Measurements from ENCODE around the gene CPSF3. TPM values are rescaled to one million over a fixed set of nuclear protein-coding genes. Genes with fewer than 3 reads are reported as not detected.
A peak's percentile ranks its signal among the peaks of the same experiment; 100 is the strongest.

The CPSF3 gene
- polyA plus RNA-seq, 2 of the 4 experiments (the other 2 are of a cell fraction): 63.4 to 77.2 TPM

GRCh38 chr2:9424447-9425164, 1.2 kb downstream of the CPSF3 start:
- no peak for TF ChIP-seq POLR2AphosphoS2 (conservative IDR thresholded peaks at IDR 0.05; ENCODE audit: low read length)
- TF ChIP-seq HOXA7 (CRISPR knock-in tag; IDR thresholded peaks at IDR 0.05): 0 out of 2 replicates have a peak, but pooled peaks have one; percentile 27
- FAIRE-seq: no peak
- Histone ChIP-seq H3K9me3 (no peaks in the 10 kb centered on the region), H3K4me3 (peak overlapping the region; percentile 81), H3K4me1 (peaks cover 19% of the 10 kb centered on the region), H3K4me2 (peak overlapping the region; percentile 92), H3K27ac (peak overlapping the region; percentile 94 to 98)
- ChIA-PET CTCF (interaction anchor here (0.9 to 4.1 kb wide), 5 partner anchors 18 to 282 kb away, joined by 3 to 28 read pairs (median 5); no protein-coding TSS in a partner anchor), POLR2A (interaction anchor here (0.6 to 2.1 kb wide), 2 partner anchors 50 to 136 kb away, joined by 3 to 7 read pairs; no protein-coding TSS in a partner anchor)
- no peak for DNase-seq (ENCODE audit: low read depth in 1 of 2, low spot score in 1 of 2)
- WGBS (ENCODE audit: missing lambda C conversion rate): 70% methylated on average over 11 of the region's 11 CpGs
- no peak for ATAC-seq

DNA sequence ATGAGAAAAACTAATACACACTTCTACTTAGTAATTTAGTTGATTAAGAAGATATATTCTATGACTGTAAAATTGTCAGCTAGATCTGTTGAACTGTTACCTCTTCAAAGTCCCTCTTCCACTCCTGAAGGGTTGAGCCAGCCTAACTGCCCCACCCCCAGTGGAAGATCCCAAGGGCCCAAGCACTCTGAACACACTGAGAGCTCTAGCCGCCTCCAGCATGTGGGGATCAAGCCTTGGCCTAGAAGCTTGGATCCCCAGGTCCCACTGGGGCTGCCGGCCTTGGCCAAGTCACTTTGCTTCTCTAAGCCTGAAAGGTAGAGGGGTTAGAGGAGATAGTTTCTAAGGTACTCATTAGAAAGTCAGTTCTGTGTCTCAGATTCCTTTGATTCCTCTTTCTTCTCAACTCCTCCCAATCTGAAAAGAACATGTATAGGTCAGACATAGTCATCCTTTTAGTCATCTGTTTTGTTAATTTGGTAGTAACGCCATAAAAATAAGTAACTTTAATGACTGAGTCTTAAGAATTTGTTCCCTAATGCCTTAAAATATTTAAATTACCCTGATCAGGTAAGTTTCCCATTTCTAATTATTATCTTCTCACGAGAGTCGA, 5.6 kb downstream of the CPSF3 start:
- TF ChIP-seq, protein P1, sequence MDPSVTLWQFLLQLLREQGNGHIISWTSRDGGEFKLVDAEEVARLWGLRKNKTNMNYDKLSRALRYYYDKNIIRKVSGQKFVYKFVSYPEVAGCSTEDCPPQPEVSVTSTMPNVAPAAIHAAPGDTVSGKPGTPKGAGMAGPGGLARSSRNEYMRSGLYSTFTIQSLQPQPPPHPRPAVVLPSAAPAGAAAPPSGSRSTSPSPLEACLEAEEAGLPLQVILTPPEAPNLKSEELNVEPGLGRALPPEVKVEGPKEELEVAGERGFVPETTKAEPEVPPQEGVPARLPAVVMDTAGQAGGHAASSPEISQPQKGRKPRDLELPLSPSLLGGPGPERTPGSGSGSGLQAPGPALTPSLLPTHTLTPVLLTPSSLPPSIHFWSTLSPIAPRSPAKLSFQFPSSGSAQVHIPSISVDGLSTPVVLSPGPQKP (IDR thresholded peaks at IDR 0.05; ENCODE audit: low read depth, low read length): no peak
- TF ChIP-seq TFCP2L1 (CRISPR knock-in tag; IDR thresholded peaks at IDR 0.05): no peak
- no peak for TF ChIP-seq NPAS2 (CRISPR knock-in tag; IDR thresholded peaks at IDR 0.05; ENCODE audit: borderline replicate concordance)
- TF ChIP-seq EP300 (IDR thresholded peaks at IDR 0.05): no peak
- no peak for TF ChIP-seq ZNF302 (CRISPR knock-in tag; IDR thresholded peaks at IDR 0.05)
- no peak for TF ChIP-seq TP53 (CRISPR knock-in tag; IDR thresholded peaks at IDR 0.05)
- TF ChIP-seq, protein P2, sequence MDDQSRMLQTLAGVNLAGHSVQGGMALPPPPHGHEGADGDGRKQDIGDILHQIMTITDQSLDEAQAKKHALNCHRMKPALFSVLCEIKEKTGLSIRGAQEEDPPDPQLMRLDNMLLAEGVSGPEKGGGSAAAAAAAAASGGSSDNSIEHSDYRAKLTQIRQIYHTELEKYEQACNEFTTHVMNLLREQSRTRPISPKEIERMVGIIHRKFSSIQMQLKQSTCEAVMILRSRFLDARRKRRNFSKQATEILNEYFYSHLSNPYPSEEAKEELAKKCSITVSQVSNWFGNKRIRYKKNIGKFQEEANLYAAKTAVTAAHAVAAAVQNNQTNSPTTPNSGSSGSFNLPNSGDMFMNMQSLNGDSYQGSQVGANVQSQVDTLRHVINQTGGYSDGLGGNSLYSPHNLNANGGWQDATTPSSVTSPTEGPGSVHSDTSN (IDR thresholded peaks at IDR 0.05): no peak
- TF ChIP-seq HOXA7 (CRISPR knock-in tag; IDR thresholded peaks at IDR 0.05): no peak
- TF ChIP-seq MYC (IDR thresholded peaks at IDR 0.05; ENCODE audit: borderline replicate concordance, low read length): no peak
- TF ChIP-seq MAZ (IDR thresholded peaks at IDR 0.05; ENCODE audit: borderline replicate concordance, low read depth, low read length): no peak
- peaks cover 13% of the 10 kb centered on the region for H3K4me1 ChIP-seq
- WGBS (ENCODE audit: missing lambda C conversion rate): 72% methylated on average over 5 of the region's 5 CpGs
- no peak overlapping the region for H3K4me2 ChIP-seq
- H3K27ac ChIP-seq: no peak overlapping the region
- no peaks in the 10 kb centered on the region for H3K9me3 ChIP-seq
- ATAC-seq (no peak), FAIRE-seq (no peak), DNase-seq (ENCODE audit: low read depth in 1 of 2, low spot score in 1 of 2) (no peak)
- CTCF ChIA-PET: interaction anchor here (0.6 to 0.7 kb wide), 2 partner anchors 12 to 50 kb away, joined by 3 to 4 read pairs; no protein-coding TSS in a partner anchor
- POLR2A ChIA-PET: no interaction called here
- no peak overlapping the region for H3K4me3 ChIP-seq

GRCh38 chr2:9430316-9431293, 7.2 kb downstream of the CPSF3 start:
- ChIA-PET POLR2A (no interaction called here), CTCF (no interaction called here)
- TF ChIP-seq FOSB (CRISPR knock-in tag; IDR thresholded peaks at IDR 0.05) (no peak), KDM5A (IDR thresholded peaks at IDR 0.05) (no peak), TP53 (CRISPR knock-in tag; IDR thresholded peaks at IDR 0.05) (no peak)
- Histone ChIP-seq H3K9me3 (no peaks in the 10 kb centered on the region), H3K27ac (no peak overlapping the region), H3K4me2 (no peak overlapping the region), H3K4me1 (0 out of 3 replicates have a peak, but pooled peaks cover 3% of the 10 kb centered on the region), H3K4me3 (no peak overlapping the region)
- no peak for ATAC-seq
- no peak for DNase-seq (ENCODE audit: low read depth in 1 of 2, low spot score in 1 of 2)
- peak; percentile 23 for FAIRE-seq
- WGBS (ENCODE audit: missing lambda C conversion rate): 74% methylated on average over 2 of the region's 2 CpGs

Measured in A549 (cell line).